ENCODE data around the gene WNT3A. TPM values are rescaled to one million over a fixed set of nuclear protein-coding genes. Genes with fewer than 3 reads are reported as not detected.

WNT3A gene
- total RNA-seq, 3 donors from 2014 or later, result not detected

GRCh38 chr1:228090613-228091081, 83.8 kb downstream of the WNT3A start:
- ATAC-seq, result peak; percentile 23
- no peak for DNase-seq
- H3K9me3 ChIP-seq, result peaks cover 8% of the 10 kb centered on the region
- no peak for TF ChIP-seq CTCF (IDR thresholded peaks at IDR 0.05)
- no peaks in the 10 kb centered on the region for H3K36me3 ChIP-seq (ENCODE audit: low read depth)
- peaks cover 65% of the 10 kb centered on the region for H3K4me1 ChIP-seq (ENCODE audit: low read depth)
- H3K4me3 ChIP-seq, result no peak overlapping the region
- intact Hi-C loops (cut with DNase I, micrococcal nuclease), result no loop called here

- intact Hi-C loops (cut with DNase I, micrococcal nuclease), result no loop called here
- no peak for DNase-seq
- no peak for ATAC-seq
- Histone ChIP-seq H3K4me3 (no peak overlapping the region), H3K9me3 (peaks cover 8% of the 10 kb centered on the region), H3K4me1 (ENCODE audit: low read depth) (peaks cover 62% of the 10 kb centered on the region), H3K36me3 (ENCODE audit: low read depth) (no peaks in the 10 kb centered on the region)
- TF ChIP-seq CTCF (IDR thresholded peaks at IDR 0.05), result no peak
Observed at GRCh38 chr1:228091084-228091483, 84.3 kb downstream of the WNT3A start.

DNA sequence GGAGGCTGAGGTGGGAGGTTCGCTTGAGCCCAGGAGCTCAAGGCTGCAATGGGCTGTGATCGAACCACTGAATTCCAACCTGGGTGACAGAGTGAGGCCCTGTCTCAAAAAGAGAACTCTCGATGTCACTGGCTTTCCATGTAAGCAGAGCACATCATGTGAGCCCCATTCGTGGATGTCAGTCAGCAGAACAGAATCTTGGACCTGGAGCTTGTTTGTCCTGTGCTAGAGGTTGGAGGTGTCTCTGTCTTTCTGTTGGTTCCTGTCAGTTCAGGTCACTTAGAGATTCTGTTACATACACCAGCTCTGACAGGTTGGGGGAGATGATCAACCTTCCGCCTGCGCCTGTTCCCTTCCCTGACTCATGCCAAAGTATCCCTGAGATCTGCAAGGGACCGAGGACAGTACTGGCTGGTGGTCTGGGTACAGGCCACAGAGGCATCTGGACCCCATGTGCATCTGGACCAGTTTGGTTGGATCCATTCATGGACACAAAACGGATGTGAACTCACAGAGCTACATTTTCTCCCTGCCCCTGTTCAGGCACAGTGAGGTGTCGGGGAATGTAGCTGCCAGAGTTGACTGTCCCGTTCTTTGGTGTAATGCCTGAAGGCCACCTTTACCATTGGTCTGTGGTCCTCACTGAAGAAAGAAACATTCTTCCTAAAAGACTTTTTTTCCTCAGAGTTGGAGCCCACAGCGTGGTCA, 85.7 kb downstream of the WNT3A start:
- intact Hi-C loops (cut with DNase I, micrococcal nuclease), result no loop called here
- no peaks in the 10 kb centered on the region for H3K36me3 ChIP-seq (ENCODE audit: low read depth)
- peaks cover 52% of the 10 kb centered on the region for H3K4me1 ChIP-seq (ENCODE audit: low read depth)

GRCh38 chr1:228093050-228093906, 86.5 kb downstream of the WNT3A start:
- Histone ChIP-seq H3K9me3 (peaks cover 8% of the 10 kb centered on the region), H3K36me3 (ENCODE audit: low read depth) (peaks cover 4% of the 10 kb centered on the region), H3K4me3 (no peak overlapping the region), H3K4me1 (ENCODE audit: low read depth) (peaks cover 44% of the 10 kb centered on the region)
- ATAC-seq (no peak), DNase-seq (no peak)
- no peak for TF ChIP-seq CTCF (IDR thresholded peaks at IDR 0.05)
- intact Hi-C loops (cut with DNase I, micrococcal nuclease), result no loop called here

More for the DNA sequence above, 85.7 kb downstream of the WNT3A start:
- peaks cover 8% of the 10 kb centered on the region for H3K9me3 ChIP-seq
- H3K4me3 ChIP-seq, result no peak overlapping the region
- ATAC-seq, result no peak
- no peak for TF ChIP-seq CTCF (IDR thresholded peaks at IDR 0.05)
- DNase-seq, result no peak

GRCh38 chr1:228094432-228095016, 87.7 kb downstream of the WNT3A start:
- peaks cover 4% of the 10 kb centered on the region for H3K36me3 ChIP-seq (ENCODE audit: low read depth)
- no peak overlapping the region for H3K4me3 ChIP-seq
- intact Hi-C loops (cut with DNase I, micrococcal nuclease), result no loop called here
- peaks cover 32% of the 10 kb centered on the region for H3K4me1 ChIP-seq (ENCODE audit: low read depth)
- DNase-seq (no peak), ATAC-seq (no peak)
- peaks cover 8% of the 10 kb centered on the region for H3K9me3 ChIP-seq
- no peak for TF ChIP-seq CTCF (IDR thresholded peaks at IDR 0.05)
